GM23338 (cell line): ENCODE results near the gene WWOX. TPM values are rescaled to one million over a fixed set of nuclear protein-coding genes. Genes with fewer than 3 reads are reported as not detected.

Experiments used
- ATAC-seq: fragments of 200-7000 bp; cut with Tn5 transposase; 3 replicates; pipeline ENCODE4 v1.9.1; 2020
- DNase-seq: peaks from one replicate; pipeline ENCODE4 v3.0.0-alpha.2; 2015; ENCODE audit warnings: low spot score
- H2AFZ ChIP-seq: fragments of 200-600 bp; sonication (generic); 2 replicates; pipeline ENCODE4 v1.8.0; 2016; ENCODE audit warnings: antibody characterized with exemption, mild to moderate bottlenecking, moderate library complexity
- H3F3A ChIP-seq: fragments of 200-600 bp; sonication (generic); replicated peaks from 2 replicates; pipeline ENCODE4 v1.8.0; 2017; ENCODE audit warnings: antibody characterized with exemption, mixed run types, low read depth
- H3K27ac ChIP-seq: fragments of 200-600 bp; sonication (generic); 2 replicates; pipeline ENCODE4 v1.6.1; 2016; ENCODE audit warnings: low read depth
- H3K27me3 ChIP-seq: fragments of 200-600 bp; sonication (generic); 2 replicates; pipeline ENCODE4 v1.8.0; 2016; ENCODE audit warnings: mild to moderate bottlenecking, mixed run types, moderate library complexity; ENCODE audit not compliant: insufficient read depth
- H3K36me3 ChIP-seq: fragments of 200-600 bp; sonication (generic); 2 replicates; pipeline ENCODE4 v1.8.0; 2016; ENCODE audit warnings: mild to moderate bottlenecking; ENCODE audit not compliant: insufficient read depth
- H3K4me1 ChIP-seq: fragments of 200-600 bp; sonication (generic); 2 replicates; pipeline ENCODE4 v1.8.0; 2016; ENCODE audit warnings: mild to moderate bottlenecking, moderate library complexity; ENCODE audit not compliant: insufficient read depth
- H3K4me2 ChIP-seq: fragments of 200-600 bp; sonication (generic); 2 replicates; pipeline ENCODE4 v1.7.1; 2017; ENCODE audit warnings: mixed run types
- H3K4me3 ChIP-seq: fragments of 200-600 bp; sonication (generic); 2 replicates; pipeline ENCODE4 v1.6.1; 2016; ENCODE audit warnings: mixed run types
- H3K79me2 ChIP-seq: fragments of 200-600 bp; sonication (generic); replicated peaks from 2 replicates; pipeline ENCODE4 v1.8.0; 2017; ENCODE audit warnings: mild to moderate bottlenecking; ENCODE audit not compliant: insufficient read depth
- H3K9me2 ChIP-seq: fragments of 200-600 bp; sonication (generic); 2 replicates; pipeline ENCODE4 v1.8.0; 2017; ENCODE audit not compliant: insufficient read depth
- H4K20me1 ChIP-seq: fragments of 200-600 bp; sonication (generic); replicated peaks from 2 replicates; pipeline ENCODE4 v1.8.0; 2017; ENCODE audit warnings: mild to moderate bottlenecking; ENCODE audit not compliant: insufficient read depth
- H3K27ac Mint-ChIP-seq: 2 replicates; pipeline ENCODE4 v1.8.0; 2020; ENCODE audit warnings: inconsistent platforms, mild to moderate bottlenecking, moderate library complexity, mixed read lengths
- H3K27me3 Mint-ChIP-seq: 3 replicates; pipeline ENCODE4 v1.8.0; 2022; ENCODE audit warnings: low read depth, mild to moderate bottlenecking, moderate library complexity, mixed read lengths, inconsistent platforms; ENCODE audit not compliant: insufficient read depth, poor library complexity
- H3K36me3 Mint-ChIP-seq: 3 replicates; pipeline ENCODE4 v1.8.0; 2021; ENCODE audit warnings: low read depth, mild to moderate bottlenecking, inconsistent platforms, moderate library complexity, mixed read lengths
- H3K4me1 Mint-ChIP-seq: 3 replicates; pipeline ENCODE4 v1.8.0; 2020; ENCODE audit warnings: mild to moderate bottlenecking, inconsistent platforms, mixed read lengths
- H3K4me3 Mint-ChIP-seq: 3 replicates; pipeline ENCODE4 v1.8.0; 2021; ENCODE audit warnings: moderate library complexity, mild to moderate bottlenecking, inconsistent platforms, mixed read lengths
- H3K9me3 Mint-ChIP-seq: 3 replicates; pipeline ENCODE4 v1.8.0; 2020; ENCODE audit warnings: moderate library complexity, mild to moderate bottlenecking, inconsistent platforms, mixed read lengths
- CREB1 ChIP-seq: fragments of 250-450 bp; sonication (Bioruptor Pico); IDR thresholded peaks from 2 replicates; pipeline ENCODE4 v1.5.0; 2020; ENCODE audit warnings: low read depth, mild to moderate bottlenecking, moderate library complexity
- EZH2phosphoT487 ChIP-seq: fragments of 200-600 bp; sonication (generic); IDR thresholded peaks from one replicate; pipeline ENCODE4 v1.8.1; 2018; ENCODE audit warnings: antibody characterized with exemption; ENCODE audit not compliant: unreplicated experiment
- NANOG ChIP-seq: IDR thresholded peaks from 2 replicates; pipeline ENCODE4 v1.6.1; 2016; ENCODE audit warnings: antibody characterized with exemption, borderline replicate concordance
- POLR2AphosphoS5 ChIP-seq: IDR thresholded peaks from 2 replicates; pipeline ENCODE4 v1.6.1; 2016; ENCODE audit warnings: antibody characterized with exemption, low read depth
- ZNF114 ChIP-seq: fragments of 250-450 bp; sonication (Bioruptor Pico); IDR thresholded peaks from 2 replicates; pipeline ENCODE4 v1.5.0; 2020; ENCODE audit warnings: mild to moderate bottlenecking, moderate library complexity
- ZNF331 ChIP-seq: fragments of 250-450 bp; sonication (Bioruptor Pico); IDR thresholded peaks from 2 replicates; pipeline ENCODE4 v1.5.0; 2020; ENCODE audit warnings: low read depth, mild to moderate bottlenecking, moderate library complexity
- polyA plus RNA-seq: library from polyadenylated mRNA; unstranded; fragments of >200 nt; fragmentation: Nextera tagmentation; extraction: Ambion mirVana; gene quantifications from 2 replicates; pipeline ENCODE4 v1.2.1, GENCODE V29; 2016
- total RNA-seq: library from RNA; depleted of rRNA; stranded (reverse); fragments of >200 nt; shearing (Covaris generic); gene quantifications from 2 replicates; pipeline ENCODE4 v1.2.3, GENCODE V29; 2014
- TF ChIP-seq, protein P1 (sequence below): fragments of 250-450 bp; sonication (Bioruptor Pico); IDR thresholded peaks from 2 replicates; pipeline ENCODE4 v1.5.0; 2020; ENCODE audit warnings: mild to moderate bottlenecking, moderate library complexity
- TF ChIP-seq, protein P2 (sequence below), 2 experiments: fragments of 200-600 bp in 1 of 2; sonication (generic) in 1 of 2; conservative IDR thresholded peaks; 2 replicates each; pipeline versions ENCODE4 v1.5.1 to v1.6.1; 2016 to 2017; ENCODE audit warnings: antibody characterized with exemption in 2 of 2, low read depth in 2 of 2, mild to moderate bottlenecking in 2 of 2, moderate library complexity in 1 of 2

Gene WWOX
- total and polyA plus RNA-seq, 2 experiments from 2014 or later = 10.0 to 19.3 TPM

DNA sequence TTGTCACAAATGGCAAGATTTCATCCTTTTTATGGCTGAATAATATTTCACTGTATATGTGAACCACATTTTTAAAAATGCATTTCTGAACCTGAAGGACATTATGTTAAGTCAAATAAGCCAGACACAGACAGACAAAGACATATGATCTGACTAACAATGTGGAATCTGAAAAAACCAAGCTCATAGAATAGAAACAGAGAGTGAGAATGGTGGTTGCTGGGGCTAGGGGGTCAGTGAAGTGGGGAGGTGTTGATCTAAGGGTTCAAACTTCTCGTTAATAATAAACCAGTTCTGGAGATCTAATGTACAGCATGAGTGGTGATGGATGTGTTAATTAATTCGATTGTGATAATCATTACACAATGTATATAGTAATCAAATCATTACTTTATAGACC lies 475.1 kb downstream of the WWOX start:
- DNase-seq = no peak
- H3K4me1 Mint-ChIP-seq = peaks cover 2% of the 10 kb centered on the region; the same call in 1 of the 3 replicates
- no peak overlapping the region for H3K27ac Mint-ChIP-seq
- H3K4me1 ChIP-seq = no peaks in the 10 kb centered on the region
- H3K36me3 Mint-ChIP-seq = no peaks in the 10 kb centered on the region
- no peaks in the 10 kb centered on the region for H4K20me1 ChIP-seq
- no peak for ATAC-seq
- no peak overlapping the region for H2AFZ ChIP-seq
- no peaks in the 10 kb centered on the region for H3K9me3 Mint-ChIP-seq
- no peaks in the 10 kb centered on the region for H3K36me3 ChIP-seq
- H3K4me3 Mint-ChIP-seq = no peak overlapping the region
- no peaks in the 10 kb centered on the region for H3K27me3 ChIP-seq
- peaks cover 4% of the 10 kb centered on the region for H3K9me2 ChIP-seq
- H3K27me3 Mint-ChIP-seq = no peaks in the 10 kb centered on the region
- TF ChIP-seq NANOG = no peak
- TF ChIP-seq, protein P1, sequence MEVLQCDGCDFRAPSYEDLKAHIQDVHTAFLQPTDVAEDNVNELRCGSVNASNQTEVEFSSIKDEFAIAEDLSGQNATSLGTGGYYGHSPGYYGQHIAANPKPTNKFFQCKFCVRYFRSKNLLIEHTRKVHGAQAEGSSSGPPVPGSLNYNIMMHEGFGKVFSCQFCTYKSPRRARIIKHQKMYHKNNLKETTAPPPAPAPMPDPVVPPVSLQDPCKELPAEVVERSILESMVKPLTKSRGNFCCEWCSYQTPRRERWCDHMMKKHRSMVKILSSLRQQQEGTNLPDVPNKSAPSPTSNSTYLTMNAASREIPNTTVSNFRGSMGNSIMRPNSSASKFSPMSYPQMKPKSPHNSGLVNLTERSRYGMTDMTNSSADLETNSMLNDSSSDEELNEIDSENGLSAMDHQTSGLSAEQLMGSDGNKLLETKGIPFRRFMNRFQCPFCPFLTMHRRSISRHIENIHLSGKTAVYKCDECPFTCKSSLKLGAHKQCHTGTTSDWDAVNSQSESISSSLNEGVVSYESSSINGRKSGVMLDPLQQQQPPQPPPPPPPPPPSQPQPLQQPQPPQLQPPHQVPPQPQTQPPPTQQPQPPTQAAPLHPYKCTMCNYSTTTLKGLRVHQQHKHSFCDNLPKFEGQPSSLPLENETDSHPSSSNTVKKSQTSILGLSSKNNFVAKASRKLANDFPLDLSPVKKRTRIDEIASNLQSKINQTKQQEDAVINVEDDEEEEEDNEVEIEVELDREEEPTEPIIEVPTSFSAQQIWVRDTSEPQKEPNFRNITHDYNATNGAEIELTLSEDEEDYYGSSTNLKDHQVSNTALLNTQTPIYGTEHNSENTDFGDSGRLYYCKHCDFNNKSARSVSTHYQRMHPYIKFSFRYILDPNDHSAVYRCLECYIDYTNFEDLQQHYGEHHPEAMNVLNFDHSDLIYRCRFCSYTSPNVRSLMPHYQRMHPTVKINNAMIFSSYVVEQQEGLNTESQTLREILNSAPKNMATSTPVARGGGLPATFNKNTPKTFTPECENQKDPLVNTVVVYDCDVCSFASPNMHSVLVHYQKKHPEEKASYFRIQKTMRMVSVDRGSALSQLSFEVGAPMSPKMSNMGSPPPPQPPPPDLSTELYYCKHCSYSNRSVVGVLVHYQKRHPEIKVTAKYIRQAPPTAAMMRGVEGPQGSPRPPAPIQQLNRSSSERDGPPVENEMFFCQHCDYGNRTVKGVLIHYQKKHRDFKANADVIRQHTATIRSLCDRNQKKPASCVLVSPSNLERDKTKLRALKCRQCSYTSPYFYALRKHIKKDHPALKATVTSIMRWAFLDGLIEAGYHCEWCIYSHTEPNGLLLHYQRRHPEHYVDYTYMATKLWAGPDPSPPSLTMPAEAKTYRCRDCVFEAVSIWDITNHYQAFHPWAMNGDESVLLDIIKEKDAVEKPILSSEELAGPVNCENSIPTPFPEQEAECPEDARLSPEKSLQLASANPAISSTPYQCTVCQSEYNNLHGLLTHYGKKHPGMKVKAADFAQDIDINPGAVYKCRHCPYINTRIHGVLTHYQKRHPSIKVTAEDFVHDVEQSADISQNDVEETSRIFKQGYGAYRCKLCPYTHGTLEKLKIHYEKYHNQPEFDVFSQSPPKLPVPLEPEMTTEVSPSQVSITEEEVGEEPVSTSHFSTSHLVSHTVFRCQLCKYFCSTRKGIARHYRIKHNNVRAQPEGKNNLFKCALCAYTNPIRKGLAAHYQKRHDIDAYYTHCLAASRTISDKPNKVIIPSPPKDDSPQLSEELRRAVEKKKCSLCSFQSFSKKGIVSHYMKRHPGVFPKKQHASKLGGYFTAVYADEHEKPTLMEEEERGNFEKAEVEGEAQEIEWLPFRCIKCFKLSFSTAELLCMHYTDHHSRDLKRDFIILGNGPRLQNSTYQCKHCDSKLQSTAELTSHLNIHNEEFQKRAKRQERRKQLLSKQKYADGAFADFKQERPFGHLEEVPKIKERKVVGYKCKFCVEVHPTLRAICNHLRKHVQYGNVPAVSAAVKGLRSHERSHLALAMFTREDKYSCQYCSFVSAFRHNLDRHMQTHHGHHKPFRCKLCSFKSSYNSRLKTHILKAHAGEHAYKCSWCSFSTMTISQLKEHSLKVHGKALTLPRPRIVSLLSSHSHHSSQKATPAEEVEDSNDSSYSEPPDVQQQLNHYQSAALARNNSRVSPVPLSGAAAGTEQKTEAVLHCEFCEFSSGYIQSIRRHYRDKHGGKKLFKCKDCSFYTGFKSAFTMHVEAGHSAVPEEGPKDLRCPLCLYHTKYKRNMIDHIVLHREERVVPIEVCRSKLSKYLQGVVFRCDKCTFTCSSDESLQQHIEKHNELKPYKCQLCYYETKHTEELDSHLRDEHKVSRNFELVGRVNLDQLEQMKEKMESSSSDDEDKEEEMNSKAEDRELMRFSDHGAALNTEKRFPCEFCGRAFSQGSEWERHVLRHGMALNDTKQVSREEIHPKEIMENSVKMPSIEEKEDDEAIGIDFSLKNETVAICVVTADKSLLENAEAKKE (CRISPR knock-in tag) = no peak
- no peaks in the 10 kb centered on the region for H3F3A ChIP-seq
- no peaks in the 10 kb centered on the region for H3K79me2 ChIP-seq
- H3K4me2 ChIP-seq = no peak overlapping the region
- H3K4me3 ChIP-seq = no peak overlapping the region
- no peak overlapping the region for H3K27ac ChIP-seq

DNA sequence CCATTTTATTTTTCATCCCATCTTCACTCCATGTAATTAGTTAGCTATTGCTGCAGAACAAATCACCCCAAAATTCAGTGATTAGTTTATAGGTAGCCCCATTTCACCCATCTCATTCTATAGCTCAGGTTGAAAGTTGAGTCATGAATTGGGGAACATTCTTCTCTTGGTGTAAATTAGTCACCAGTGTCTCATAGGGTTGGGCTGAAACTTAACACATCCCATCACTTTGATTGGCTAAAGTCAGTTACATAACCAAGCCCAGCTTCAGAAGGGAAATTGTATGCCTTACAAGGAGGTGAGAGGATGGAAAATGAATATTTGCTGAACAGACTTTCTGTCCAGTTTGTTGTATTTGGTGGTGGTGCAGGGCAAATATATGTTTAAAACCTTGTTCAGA lies 477.5 kb downstream of the WWOX start:
- no peaks in the 10 kb centered on the region for H3F3A ChIP-seq
- Mint-ChIP-seq H3K27me3 (no peaks in the 10 kb centered on the region), H3K4me1 (peaks cover 2% of the 10 kb centered on the region; the same call in 1 of the 3 replicates), H3K27ac (no peak overlapping the region), H3K9me3 (no peaks in the 10 kb centered on the region), H3K36me3 (no peaks in the 10 kb centered on the region), H3K4me3 (no peak overlapping the region)
- no peak for ATAC-seq
- no peak overlapping the region for H3K4me2 ChIP-seq
- no peaks in the 10 kb centered on the region for H3K36me3 ChIP-seq
- no peak overlapping the region for H3K27ac ChIP-seq
- no peaks in the 10 kb centered on the region for H3K4me1 ChIP-seq
- no peaks in the 10 kb centered on the region for H3K27me3 ChIP-seq
- no peaks in the 10 kb centered on the region for H3K79me2 ChIP-seq
- peaks cover 4% of the 10 kb centered on the region for H3K9me2 ChIP-seq
- no peaks in the 10 kb centered on the region for H4K20me1 ChIP-seq
- DNase-seq = no peak
- H3K4me3 ChIP-seq = no peak overlapping the region
- TF ChIP-seq CREB1 (CRISPR knock-in tag) (no peak), ZNF114 (no peak), ZNF331 (CRISPR knock-in tag) (no peak), POLR2AphosphoS5 (no peak), EZH2phosphoT487 (no peak), NANOG (no peak)
- TF ChIP-seq, protein P2, sequence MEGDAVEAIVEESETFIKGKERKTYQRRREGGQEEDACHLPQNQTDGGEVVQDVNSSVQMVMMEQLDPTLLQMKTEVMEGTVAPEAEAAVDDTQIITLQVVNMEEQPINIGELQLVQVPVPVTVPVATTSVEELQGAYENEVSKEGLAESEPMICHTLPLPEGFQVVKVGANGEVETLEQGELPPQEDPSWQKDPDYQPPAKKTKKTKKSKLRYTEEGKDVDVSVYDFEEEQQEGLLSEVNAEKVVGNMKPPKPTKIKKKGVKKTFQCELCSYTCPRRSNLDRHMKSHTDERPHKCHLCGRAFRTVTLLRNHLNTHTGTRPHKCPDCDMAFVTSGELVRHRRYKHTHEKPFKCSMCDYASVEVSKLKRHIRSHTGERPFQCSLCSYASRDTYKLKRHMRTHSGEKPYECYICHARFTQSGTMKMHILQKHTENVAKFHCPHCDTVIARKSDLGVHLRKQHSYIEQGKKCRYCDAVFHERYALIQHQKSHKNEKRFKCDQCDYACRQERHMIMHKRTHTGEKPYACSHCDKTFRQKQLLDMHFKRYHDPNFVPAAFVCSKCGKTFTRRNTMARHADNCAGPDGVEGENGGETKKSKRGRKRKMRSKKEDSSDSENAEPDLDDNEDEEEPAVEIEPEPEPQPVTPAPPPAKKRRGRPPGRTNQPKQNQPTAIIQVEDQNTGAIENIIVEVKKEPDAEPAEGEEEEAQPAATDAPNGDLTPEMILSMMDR (conservative IDR thresholded peaks at IDR 0.05; ENCODE audit: low read depth in 2 of 2) = no peak
- H2AFZ ChIP-seq = no peak overlapping the region
